ENCODE results near the gene ATF6.

ATF6 gene

DNA sequence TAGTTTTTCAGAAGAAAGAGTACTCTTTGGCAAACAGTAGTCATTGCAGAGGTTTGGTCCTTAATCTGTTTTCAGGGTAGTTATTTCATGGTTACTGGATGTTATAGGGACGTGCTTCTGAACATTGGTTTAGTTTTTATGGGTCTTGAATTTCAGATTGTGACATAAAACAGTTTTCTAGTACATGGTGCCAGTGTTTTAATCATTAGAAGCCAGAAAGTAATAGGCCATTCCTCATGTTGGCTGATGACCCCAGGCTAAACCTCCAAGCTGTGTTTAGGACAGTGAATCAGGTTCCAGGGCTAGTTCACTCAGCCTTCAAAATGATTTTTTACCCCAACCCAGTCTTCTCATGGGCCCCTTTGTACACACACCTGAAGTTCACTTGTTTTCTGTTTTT, 184.3 kb downstream of the ATF6 start:
- Histone ChIP-seq H3K36me3 (ENCODE audit: control insufficient read depth in 5 of 5, insufficient read depth in 5 of 5, low read length in 5 of 5) (no peaks in the 10 kb centered on the region), H3K9me3 (ENCODE audit: control insufficient read depth in 5 of 5, low read length in 5 of 5) (no peaks in the 10 kb centered on the region), H3K27ac (ENCODE audit: low read depth, low read length) (no peak overlapping the region), H3K4me3 (ENCODE audit: low read depth in 1 of 5, low read length in 5 of 5) (no peak overlapping the region), H3K9ac (ENCODE audit: low read length in 5 of 5) (no peak overlapping the region), H3K4me1 (ENCODE audit: control insufficient read depth in 5 of 5, insufficient read depth in 5 of 5, low read length in 5 of 5) (peaks cover 5 to 34% (median 26%) of the 10 kb centered on the region in 5 donors), H3K27me3 (ENCODE audit: control insufficient read depth in 5 of 5, insufficient read depth in 4 of 5, low read length in 5 of 5) (no peaks in the 10 kb centered on the region)

- peaks cover 5 to 29% (median 28%) of the 10 kb centered on the region in 5 donors for H3K4me1 ChIP-seq (ENCODE audit: control insufficient read depth in 5 of 5, insufficient read depth in 5 of 5, low read length in 5 of 5)
- no peak overlapping the region for H3K9ac ChIP-seq (ENCODE audit: low read length in 5 of 5)
- H3K4me3 ChIP-seq (ENCODE audit: low read depth in 1 of 5, low read length in 5 of 5): no peak overlapping the region
- H3K27ac ChIP-seq (ENCODE audit: low read depth, low read length): no peak overlapping the region
- H3K36me3 ChIP-seq (ENCODE audit: control insufficient read depth in 5 of 5, insufficient read depth in 5 of 5, low read length in 5 of 5): no peaks in the 10 kb centered on the region
- no peaks in the 10 kb centered on the region for H3K27me3 ChIP-seq (ENCODE audit: control insufficient read depth in 5 of 5, insufficient read depth in 4 of 5, low read length in 5 of 5)
- no peaks in the 10 kb centered on the region for H3K9me3 ChIP-seq (ENCODE audit: control insufficient read depth in 5 of 5, low read length in 5 of 5)
These were observed 185.5 kb downstream of the ATF6 start for GRCh38 chr1:161951646-161952045.

DNA sequence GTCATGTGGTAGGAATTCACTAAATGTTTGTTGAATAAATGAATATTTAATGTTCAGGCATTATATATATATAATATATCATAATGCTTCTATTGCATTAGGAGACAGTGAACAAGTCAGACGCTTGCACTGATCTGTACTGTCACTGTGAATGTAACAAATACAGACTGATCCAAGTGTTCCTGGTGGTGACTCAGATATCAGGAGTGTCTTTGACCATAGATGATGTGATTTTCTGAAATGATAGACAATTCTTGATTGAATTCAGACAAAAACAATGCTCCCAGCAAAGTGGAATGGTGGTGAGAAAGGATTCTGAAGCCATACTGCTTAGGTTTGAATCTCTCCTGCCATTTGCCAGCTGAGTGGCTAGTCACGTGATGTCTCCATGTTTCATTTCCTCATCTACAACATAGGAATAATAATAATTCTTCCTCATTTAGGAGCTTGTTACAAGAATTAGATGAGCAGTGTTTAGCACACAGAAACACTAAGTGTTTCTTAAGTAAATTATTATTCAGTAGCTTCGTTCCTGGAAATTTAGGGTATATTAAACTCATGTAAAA, 186.6 kb downstream of the ATF6 start:
- no peak overlapping the region for H3K27ac ChIP-seq (ENCODE audit: low read depth, low read length)
- no peaks in the 10 kb centered on the region for H3K36me3 ChIP-seq (ENCODE audit: control insufficient read depth in 5 of 5, insufficient read depth in 5 of 5, low read length in 5 of 5)
- H3K27me3 ChIP-seq (ENCODE audit: control insufficient read depth in 5 of 5, insufficient read depth in 4 of 5, low read length in 5 of 5): no peaks in the 10 kb centered on the region
- peaks cover 5 to 28% (median 27%) of the 10 kb centered on the region in 5 donors for H3K4me1 ChIP-seq (ENCODE audit: control insufficient read depth in 5 of 5, insufficient read depth in 5 of 5, low read length in 5 of 5)
- no peak overlapping the region for H3K9ac ChIP-seq (ENCODE audit: low read length in 5 of 5)
- H3K4me3 ChIP-seq (ENCODE audit: low read depth in 1 of 5, low read length in 5 of 5): no peak overlapping the region
- H3K9me3 ChIP-seq (ENCODE audit: control insufficient read depth in 5 of 5, low read length in 5 of 5): no peaks in the 10 kb centered on the region

DNA sequence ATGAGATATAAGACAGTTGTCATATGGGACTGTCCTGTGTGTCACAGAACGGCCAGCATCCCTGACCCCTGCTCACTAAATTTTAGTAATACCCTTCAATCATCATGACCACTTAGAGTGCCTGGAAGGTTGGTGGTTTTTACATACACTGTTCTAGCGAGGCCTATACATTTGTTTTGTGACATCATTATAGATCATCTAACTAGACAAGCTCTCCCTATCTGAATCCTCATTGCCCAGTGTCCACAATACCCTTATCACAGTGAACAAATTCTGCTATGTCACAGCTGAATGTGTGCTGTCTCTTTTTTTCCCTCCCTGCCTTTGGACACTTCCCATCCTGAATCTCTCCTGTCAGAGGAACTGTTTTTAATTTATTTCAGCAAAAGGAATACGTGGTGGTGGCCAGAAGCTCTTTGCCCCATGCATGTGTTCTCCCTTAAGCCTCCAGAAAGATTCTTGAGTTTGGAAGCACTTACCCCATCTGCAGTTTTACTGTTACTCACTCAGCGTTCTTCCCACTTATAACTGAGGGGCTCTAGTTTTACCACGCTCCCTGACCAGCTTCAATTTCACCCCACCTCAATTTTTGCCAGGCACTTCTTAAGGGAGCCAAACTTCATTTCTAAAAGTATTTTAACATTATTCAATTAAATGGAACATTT, 187.3 kb downstream of the ATF6 start:
- Histone ChIP-seq H3K27ac (ENCODE audit: low read depth, low read length) (no peak overlapping the region), H3K27me3 (ENCODE audit: control insufficient read depth in 5 of 5, insufficient read depth in 4 of 5, low read length in 5 of 5) (no peaks in the 10 kb centered on the region), H3K9ac (ENCODE audit: low read length in 5 of 5) (no peak overlapping the region), H3K36me3 (ENCODE audit: control insufficient read depth in 5 of 5, insufficient read depth in 5 of 5, low read length in 5 of 5) (peaks cover 0 to 5% (median 2%) of the 10 kb centered on the region in 5 donors), H3K9me3 (ENCODE audit: control insufficient read depth in 5 of 5, low read length in 5 of 5) (no peaks in the 10 kb centered on the region), H3K4me3 (ENCODE audit: low read depth in 1 of 5, low read length in 5 of 5) (no peak overlapping the region), H3K4me1 (ENCODE audit: control insufficient read depth in 5 of 5, insufficient read depth in 5 of 5, low read length in 5 of 5) (peaks cover 5 to 28% (median 27%) of the 10 kb centered on the region in 5 donors)

GRCh38 chr1:161954050-161954449, 187.9 kb downstream of the ATF6 start:
- no peaks in the 10 kb centered on the region for H3K9me3 ChIP-seq (ENCODE audit: control insufficient read depth in 5 of 5, low read length in 5 of 5)
- no peaks in the 10 kb centered on the region for H3K27me3 ChIP-seq (ENCODE audit: control insufficient read depth in 5 of 5, insufficient read depth in 4 of 5, low read length in 5 of 5)
- peaks cover 5 to 28% (median 24%) of the 10 kb centered on the region in 5 donors for H3K4me1 ChIP-seq (ENCODE audit: control insufficient read depth in 5 of 5, insufficient read depth in 5 of 5, low read length in 5 of 5)
- H3K27ac ChIP-seq (ENCODE audit: low read depth, low read length): no peak overlapping the region
- H3K4me3 ChIP-seq (ENCODE audit: low read depth in 1 of 5, low read length in 5 of 5): no peak overlapping the region
- H3K36me3 ChIP-seq (ENCODE audit: control insufficient read depth in 5 of 5, insufficient read depth in 5 of 5, low read length in 5 of 5): peaks cover 5 to 11% (median 9%) of the 10 kb centered on the region in 5 donors
- no peak overlapping the region for H3K9ac ChIP-seq (ENCODE audit: low read length in 5 of 5)

GRCh38 chr1:161954466-161954865, 188.3 kb downstream of the ATF6 start:
- H3K27me3 ChIP-seq (ENCODE audit: control insufficient read depth in 5 of 5, insufficient read depth in 4 of 5, low read length in 5 of 5): no peaks in the 10 kb centered on the region
- no peak overlapping the region for H3K4me3 ChIP-seq (ENCODE audit: low read depth in 1 of 5, low read length in 5 of 5)
- peaks cover 6 to 13% (median 10%) of the 10 kb centered on the region in 5 donors for H3K36me3 ChIP-seq (ENCODE audit: control insufficient read depth in 5 of 5, insufficient read depth in 5 of 5, low read length in 5 of 5)
- H3K9me3 ChIP-seq (ENCODE audit: control insufficient read depth in 5 of 5, low read length in 5 of 5): no peaks in the 10 kb centered on the region
- no peak overlapping the region for H3K27ac ChIP-seq (ENCODE audit: low read depth, low read length)
- no peak overlapping the region for H3K9ac ChIP-seq (ENCODE audit: low read length in 5 of 5)
- H3K4me1 ChIP-seq (ENCODE audit: control insufficient read depth in 5 of 5, insufficient read depth in 5 of 5, low read length in 5 of 5): peaks cover 5 to 26% (median 19%) of the 10 kb centered on the region in 5 donors

- H3K4me3 ChIP-seq (ENCODE audit: low read depth in 1 of 5, low read length in 5 of 5): no peak overlapping the region
- H3K4me1 ChIP-seq (ENCODE audit: control insufficient read depth in 5 of 5, insufficient read depth in 5 of 5, low read length in 5 of 5): peaks cover 2 to 22% (median 12%) of the 10 kb centered on the region in 5 donors
- peaks cover 6 to 13% (median 13%) of the 10 kb centered on the region in 5 donors for H3K36me3 ChIP-seq (ENCODE audit: control insufficient read depth in 5 of 5, insufficient read depth in 5 of 5, low read length in 5 of 5)
- H3K9ac ChIP-seq (ENCODE audit: low read length in 5 of 5): no peak overlapping the region
- no peaks in the 10 kb centered on the region for H3K9me3 ChIP-seq (ENCODE audit: control insufficient read depth in 5 of 5, low read length in 5 of 5)
- no peak overlapping the region for H3K27ac ChIP-seq (ENCODE audit: low read depth, low read length)
- no peaks in the 10 kb centered on the region for H3K27me3 ChIP-seq (ENCODE audit: control insufficient read depth in 5 of 5, insufficient read depth in 4 of 5, low read length in 5 of 5)
These were observed 189.5 kb downstream of the ATF6 start for GRCh38 chr1:161955606-161956005.

GRCh38 chr1:161956097-161956496, 190.0 kb downstream of the ATF6 start:
- peaks cover 2 to 23% (median 12%) of the 10 kb centered on the region in 5 donors for H3K4me1 ChIP-seq (ENCODE audit: control insufficient read depth in 5 of 5, insufficient read depth in 5 of 5, low read length in 5 of 5)
- H3K9ac ChIP-seq (ENCODE audit: low read length in 5 of 5): no peak overlapping the region
- no peaks in the 10 kb centered on the region for H3K27me3 ChIP-seq (ENCODE audit: control insufficient read depth in 5 of 5, insufficient read depth in 4 of 5, low read length in 5 of 5)
- no peaks in the 10 kb centered on the region for H3K9me3 ChIP-seq (ENCODE audit: control insufficient read depth in 5 of 5, low read length in 5 of 5)
- H3K4me3 ChIP-seq (ENCODE audit: low read depth in 1 of 5, low read length in 5 of 5): no peak overlapping the region
- H3K36me3 ChIP-seq (ENCODE audit: control insufficient read depth in 5 of 5, insufficient read depth in 5 of 5, low read length in 5 of 5): peaks cover 6 to 16% (median 13%) of the 10 kb centered on the region in 5 donors
- no peak overlapping the region for H3K27ac ChIP-seq (ENCODE audit: low read depth, low read length)

DNA sequence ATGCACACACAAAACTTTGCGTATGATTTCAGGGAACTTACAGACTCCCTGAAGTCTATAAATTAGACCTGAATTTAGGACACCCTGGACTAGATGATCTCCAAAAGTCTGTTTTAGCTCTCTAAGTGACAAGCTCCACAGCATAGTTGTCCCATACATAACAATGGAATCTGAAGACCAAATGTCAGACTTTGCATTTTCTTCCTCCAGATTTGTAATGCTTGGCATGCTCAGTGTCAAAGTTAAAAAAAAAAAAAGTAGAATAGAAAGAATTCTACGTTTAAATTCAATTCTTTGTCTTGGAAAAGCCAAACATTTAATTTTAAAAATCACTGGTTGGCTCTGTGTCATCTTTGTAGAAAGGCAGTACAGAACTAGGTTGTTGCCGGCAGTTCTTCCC, 190.8 kb downstream of the ATF6 start:
- H3K4me3 ChIP-seq (ENCODE audit: low read depth in 1 of 5, low read length in 5 of 5): no peak overlapping the region
- H3K9ac ChIP-seq (ENCODE audit: low read length in 5 of 5): no peak overlapping the region
- H3K27ac ChIP-seq (ENCODE audit: low read depth, low read length): no peak overlapping the region
- H3K4me1 ChIP-seq (ENCODE audit: control insufficient read depth in 5 of 5, insufficient read depth in 5 of 5, low read length in 5 of 5): peaks cover 2 to 31% (median 19%) of the 10 kb centered on the region in 5 donors
- H3K9me3 ChIP-seq (ENCODE audit: control insufficient read depth in 5 of 5, low read length in 5 of 5): no peaks in the 10 kb centered on the region
- no peaks in the 10 kb centered on the region for H3K27me3 ChIP-seq (ENCODE audit: control insufficient read depth in 5 of 5, insufficient read depth in 4 of 5, low read length in 5 of 5)
- peaks cover 6 to 16% (median 13%) of the 10 kb centered on the region in 5 donors for H3K36me3 ChIP-seq (ENCODE audit: control insufficient read depth in 5 of 5, insufficient read depth in 5 of 5, low read length in 5 of 5)

DNA sequence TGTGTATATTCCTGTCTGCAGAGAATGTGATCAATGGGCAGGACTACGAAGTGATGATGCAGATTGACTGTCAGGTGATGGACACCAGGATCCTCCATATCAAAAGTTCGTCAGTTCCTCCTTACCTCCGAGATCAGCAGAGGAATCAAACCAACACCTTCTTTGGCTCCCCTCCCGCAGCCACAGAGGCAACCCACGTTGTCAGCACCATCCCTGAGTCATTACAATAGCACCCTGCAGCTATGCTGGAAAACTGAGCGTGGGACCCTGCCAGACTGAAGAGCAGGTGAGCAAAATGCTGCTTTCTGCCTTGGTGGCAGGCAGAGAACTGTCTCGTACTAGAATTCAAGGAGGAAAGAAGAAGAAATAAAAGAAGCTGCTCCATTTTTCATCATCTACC, 192.3 kb downstream of the ATF6 start:
- Histone ChIP-seq H3K36me3 (ENCODE audit: control insufficient read depth in 5 of 5, insufficient read depth in 5 of 5, low read length in 5 of 5) (peaks cover 6 to 16% (median 13%) of the 10 kb centered on the region in 5 donors), H3K4me1 (ENCODE audit: control insufficient read depth in 5 of 5, insufficient read depth in 5 of 5, low read length in 5 of 5) (peaks cover 2 to 27% (median 15%) of the 10 kb centered on the region in 5 donors), H3K27ac (ENCODE audit: low read depth, low read length) (no peak overlapping the region), H3K9me3 (ENCODE audit: control insufficient read depth in 5 of 5, low read length in 5 of 5) (no peaks in the 10 kb centered on the region), H3K4me3 (ENCODE audit: low read depth in 1 of 5, low read length in 5 of 5) (no peak overlapping the region), H3K9ac (ENCODE audit: low read length in 5 of 5) (no peak overlapping the region), H3K27me3 (ENCODE audit: control insufficient read depth in 5 of 5, insufficient read depth in 4 of 5, low read length in 5 of 5) (no peaks in the 10 kb centered on the region)
